Adrenal gland (tissue), 12 donors: ENCODE data around the gene TIPIN. TPM values are rescaled to one million over a fixed set of nuclear protein-coding genes. Genes with fewer than 3 reads are reported as not detected.

ENCODE experiments used
- DNase-seq, 7 donors: peaks; one replicate each; pipeline ENCODE4 v3.0.0-alpha.2; 2019 to 2020
- H3K27ac ChIP-seq, 5 donors: fragments of 200-600 bp; sonication (generic) in 4 of 5; 1 replicate in 3 of 5; 2 replicates in 2 of 5; pipeline versions ENCODE4 v1.5.1 to v1.8.0; 2016 to 2020; ENCODE audit warnings: mild to moderate bottlenecking in 1 of 5
- H3K27me3 ChIP-seq: fragments of 200-600 bp; 2 replicates; pipeline ENCODE4 v1.8.0; 2021
- H3K36me3 ChIP-seq, 2 donors: fragments of 200-600 bp; replicated peaks in 1 of 2; 1 replicate in 1 of 2; 2 replicates in 1 of 2; pipeline versions ENCODE4 v1.5.1 to v1.8.0; 2018 to 2022
- H3K4me1 ChIP-seq, 2 donors: fragments of 200-600 bp; replicated peaks in 1 of 2; 1 replicate in 1 of 2; 2 replicates in 1 of 2; pipeline versions ENCODE4 v1.5.1 to v1.8.0; 2018 to 2021
- H3K4me3 ChIP-seq, 4 donors: fragments of 200-600 bp; sonication (generic) in 3 of 4; one replicate each; pipeline ENCODE4 v1.5.1; 2016 to 2018
- H3K9me3 ChIP-seq, 3 donors: fragments of 200-600 bp; sonication (generic) in 1 of 3; replicated peaks in 1 of 3; 1 replicate in 2 of 3; 2 replicates in 1 of 3; pipeline versions ENCODE4 v1.5.1 to v1.8.0; 2016 to 2021
- POLR2A ChIP-seq, 2 donors: fragments of 450-650 bp; IDR thresholded peaks; one replicate each; pipeline ENCODE4 v1.6.1; 2017; ENCODE audit warnings: antibody characterized with exemption in 2 of 2, mild to moderate bottlenecking in 2 of 2, moderate library complexity in 1 of 2
- WGBS, 4 donors: extraction: QIAGEN DNeasy Blood & Tissue Kit in 2 of 4; methylation state at CpG; one replicate each; pipeline versions ENCODE4 v1.1.5 to v1.1.7; 2013 to 2017; 5-methylcytosine and 5-hydroxymethylcytosine counted together
- intact Hi-C, 2 donors: fragments of 100-400 bp; cut with DNase I; formaldehyde crosslinking; loops; one replicate each; pipeline versions ENCODE4 v1.14.1 to v1.15.0; 2022 to 2023
- polyA plus RNA-seq, 3 donors: library from polyadenylated mRNA; stranded (reverse); fragments of 200-250 nt in 2 of 3; fragments of 350-450 nt in 1 of 3; fragmentation: Illumina TruSeq in 1 of 3; extraction: RNeasy Lipid Tissue Mini Kit (QIAGEN cat#74804) in 1 of 3; gene quantifications; one replicate each; pipeline ENCODE4 v1.2.3, GENCODE V29; 2013 to 2014
- total RNA-seq, 9 donors: library from RNA; depleted of rRNA in 4 of 9; stranded (reverse); fragments of >200 nt in 4 of 9; fragments of 120-200 nt in 1 of 9; fragmentation: NEBNext Ultra II Directional in 1 of 9; extraction: Animal tissue kit (Norgen Biotek cat#: 25700) in 1 of 9; gene quantifications; one replicate each; pipeline versions ENCODE4 v1.1.0 to v1.2.4, GENCODE V29; 2013 to 2023
- TF ChIP-seq, protein P1 (sequence below), 6 experiments: fragments of 450-650 bp in 4 of 6; fragments of 200-600 bp in 2 of 6; sonication (generic) in 1 of 6; IDR thresholded peaks; 1 replicate in 5 of 6; 2 replicates in 1 of 6; pipeline versions ENCODE4 v1.5.1 to v1.8.0; 2016 to 2021; ENCODE audit warnings: antibody characterized with exemption in 6 of 6, mild to moderate bottlenecking in 2 of 6, moderate library complexity in 1 of 6
- donor health status: healthy with polysubstance abuse.
- donor health status: Bipolar disorder and iron deficiency.
- donor health status: DM: yes; HTN: yes; CAD: no.
- donor health status: DM: no; HTN: no; CAD: no.
- donor health status: DM: no; HTN: no; CAD: no.
- donor health status: DM: yes; HTN: yes; CAD: no.

Gene TIPIN
- total and polyA plus RNA-seq, 12 donors = 1.3 to 13.5 (median 6.5) TPM

- 69 to 82% (median 74%) methylated on average over 12 of the region's 12 CpGs for WGBS, 4 donors
- peak in 1 of 7 donors; percentile 60 for DNase-seq
- H3K36me3 ChIP-seq = peaks cover 0 to 80% of the 10 kb centered on the region in 2 donors
Observed at GRCh38 chr15:66323312-66323928, 33.1 kb downstream of the TIPIN start.

GRCh38 chr15:66312144-66312543 lies 44.3 kb downstream of the TIPIN start:
- TF ChIP-seq POLR2A (IDR thresholded peaks at IDR 0.05) = no peak
- TF ChIP-seq, protein P1, sequence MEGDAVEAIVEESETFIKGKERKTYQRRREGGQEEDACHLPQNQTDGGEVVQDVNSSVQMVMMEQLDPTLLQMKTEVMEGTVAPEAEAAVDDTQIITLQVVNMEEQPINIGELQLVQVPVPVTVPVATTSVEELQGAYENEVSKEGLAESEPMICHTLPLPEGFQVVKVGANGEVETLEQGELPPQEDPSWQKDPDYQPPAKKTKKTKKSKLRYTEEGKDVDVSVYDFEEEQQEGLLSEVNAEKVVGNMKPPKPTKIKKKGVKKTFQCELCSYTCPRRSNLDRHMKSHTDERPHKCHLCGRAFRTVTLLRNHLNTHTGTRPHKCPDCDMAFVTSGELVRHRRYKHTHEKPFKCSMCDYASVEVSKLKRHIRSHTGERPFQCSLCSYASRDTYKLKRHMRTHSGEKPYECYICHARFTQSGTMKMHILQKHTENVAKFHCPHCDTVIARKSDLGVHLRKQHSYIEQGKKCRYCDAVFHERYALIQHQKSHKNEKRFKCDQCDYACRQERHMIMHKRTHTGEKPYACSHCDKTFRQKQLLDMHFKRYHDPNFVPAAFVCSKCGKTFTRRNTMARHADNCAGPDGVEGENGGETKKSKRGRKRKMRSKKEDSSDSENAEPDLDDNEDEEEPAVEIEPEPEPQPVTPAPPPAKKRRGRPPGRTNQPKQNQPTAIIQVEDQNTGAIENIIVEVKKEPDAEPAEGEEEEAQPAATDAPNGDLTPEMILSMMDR (IDR thresholded peaks at IDR 0.05) = no peak
- Histone ChIP-seq H3K27ac (no peak overlapping the region), H3K4me1 (peaks cover 0 to 11% of the 10 kb centered on the region in 2 donors), H3K4me3 (no peak overlapping the region), H3K9me3 (no peaks in the 10 kb centered on the region), H3K27me3 (no peaks in the 10 kb centered on the region), H3K36me3 (peaks cover 0 to 55% of the 10 kb centered on the region in 2 donors)
- intact Hi-C loops = no loop called here
- no peak for DNase-seq
- WGBS, 4 donors = 88 to 97% (median 94%) methylated on average over 2 of the region's 2 CpGs

More at GRCh38 chr15:66323312-66323928, 33.1 kb downstream of the TIPIN start:
- Histone ChIP-seq H3K27ac (peak overlapping the region in 1 of 5 donors; percentile 18), H3K4me3 (no peak overlapping the region), H3K27me3 (no peaks in the 10 kb centered on the region), H3K9me3 (no peaks in the 10 kb centered on the region), H3K4me1 (no peaks in the 10 kb centered on the region)
- TF ChIP-seq, protein P1 (IDR thresholded peaks at IDR 0.05) = no peak
- TF ChIP-seq POLR2A (IDR thresholded peaks at IDR 0.05) = no peak
- intact Hi-C loops = no loop called here

GRCh38 chr15:66310786-66311185 lies 45.7 kb downstream of the TIPIN start:
- DNase-seq = peak in 2 of 7 donors; percentile 7 to 21
- TF ChIP-seq, protein P1 (IDR thresholded peaks at IDR 0.05) = no peak
- TF ChIP-seq POLR2A (IDR thresholded peaks at IDR 0.05) = no peak
- no peak overlapping the region for H3K27ac ChIP-seq
- H3K4me3 ChIP-seq = no peak overlapping the region
- 63 to 77% (median 69%) methylated on average over 2 of the region's 2 CpGs for WGBS, 4 donors
- intact Hi-C loops = no loop called here
- no peaks in the 10 kb centered on the region for H3K27me3 ChIP-seq
- no peaks in the 10 kb centered on the region for H3K9me3 ChIP-seq
- H3K36me3 ChIP-seq = peaks cover 0 to 55% of the 10 kb centered on the region in 2 donors
- peaks cover 0 to 11% of the 10 kb centered on the region in 2 donors for H3K4me1 ChIP-seq

- TF ChIP-seq, protein P1 (IDR thresholded peaks at IDR 0.05) = no peak
- Histone ChIP-seq H3K9me3 (no peaks in the 10 kb centered on the region), H3K4me3 (no peak overlapping the region), H3K27me3 (no peaks in the 10 kb centered on the region), H3K36me3 (peaks cover 0 to 47% of the 10 kb centered on the region in 2 donors), H3K27ac (no peak overlapping the region), H3K4me1 (peaks cover 0 to 11% of the 10 kb centered on the region in 2 donors)
- WGBS, 4 donors = 83 to 90% (median 87%) methylated on average over 3 of the region's 3 CpGs
- intact Hi-C loops = no loop called here
- DNase-seq = no peak
Observed at GRCh38 chr15:66309828-66310227, 46.7 kb downstream of the TIPIN start.
